ENCODE data around the gene SLC22A3.

SLC22A3 gene

GRCh38 chr6:160328447-160328846 lies 19.7 kb upstream of the SLC22A3 start:
- no peak for TF ChIP-seq CTCF (conservative IDR thresholded peaks at IDR 0.05; ENCODE audit: low read depth, low read length)
- no peak for DNase-seq (ENCODE audit: low read depth)

GRCh38 chr6:160329188-160329587 lies 19.0 kb upstream of the SLC22A3 start:
- DNase-seq (ENCODE audit: low read depth): no peak
- no peak overlapping the region for H3K4me3 ChIP-seq (ENCODE audit: low read length)
- no peak for TF ChIP-seq CTCF (conservative IDR thresholded peaks at IDR 0.05; ENCODE audit: low read depth, low read length)

More at GRCh38 chr6:160328447-160328846, 19.7 kb upstream of the SLC22A3 start:
- H3K4me3 ChIP-seq (ENCODE audit: low read length): no peak overlapping the region

- no peak overlapping the region for H3K4me3 ChIP-seq (ENCODE audit: low read length)
- no peak for TF ChIP-seq CTCF (conservative IDR thresholded peaks at IDR 0.05; ENCODE audit: low read depth, low read length)
- no peak for DNase-seq (ENCODE audit: low read depth)
Observed at GRCh38 chr6:160330619-160331018, 17.6 kb upstream of the SLC22A3 start.

DNA sequence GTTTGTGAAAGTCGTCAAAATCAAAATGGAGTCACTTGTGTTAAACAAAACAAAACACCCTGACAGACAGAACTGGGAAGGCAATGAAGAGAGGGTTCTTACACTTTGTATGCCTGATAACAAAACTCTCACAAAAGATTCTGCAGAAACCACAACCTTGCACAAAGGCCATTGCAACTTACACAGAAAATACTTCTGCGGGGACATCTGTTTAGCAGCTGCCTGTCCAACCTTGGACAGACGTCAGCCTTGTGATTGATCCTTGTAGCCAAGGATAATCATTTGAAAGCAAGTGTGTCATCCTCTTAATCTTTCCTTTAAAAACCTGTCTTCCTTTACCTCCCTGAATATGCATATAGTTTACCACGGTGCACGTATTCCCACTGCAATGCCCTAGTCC lies 17.0 kb upstream of the SLC22A3 start:
- H3K4me3 ChIP-seq (ENCODE audit: low read length): no peak overlapping the region
- TF ChIP-seq CTCF (conservative IDR thresholded peaks at IDR 0.05; ENCODE audit: low read depth, low read length): no peak
- no peak for DNase-seq (ENCODE audit: low read depth)

- DNase-seq (ENCODE audit: low read depth): no peak
- H3K4me3 ChIP-seq (ENCODE audit: low read length): no peak overlapping the region
- no peak for TF ChIP-seq CTCF (conservative IDR thresholded peaks at IDR 0.05; ENCODE audit: low read depth, low read length)
Observed at GRCh38 chr6:160331753-160332152, 16.4 kb upstream of the SLC22A3 start.

GRCh38 chr6:160333101-160333500 lies 15.1 kb upstream of the SLC22A3 start:
- no peak overlapping the region for H3K4me3 ChIP-seq (ENCODE audit: low read length)
- no peak for DNase-seq (ENCODE audit: low read depth)
- no peak for TF ChIP-seq CTCF (conservative IDR thresholded peaks at IDR 0.05; ENCODE audit: low read depth, low read length)

DNA sequence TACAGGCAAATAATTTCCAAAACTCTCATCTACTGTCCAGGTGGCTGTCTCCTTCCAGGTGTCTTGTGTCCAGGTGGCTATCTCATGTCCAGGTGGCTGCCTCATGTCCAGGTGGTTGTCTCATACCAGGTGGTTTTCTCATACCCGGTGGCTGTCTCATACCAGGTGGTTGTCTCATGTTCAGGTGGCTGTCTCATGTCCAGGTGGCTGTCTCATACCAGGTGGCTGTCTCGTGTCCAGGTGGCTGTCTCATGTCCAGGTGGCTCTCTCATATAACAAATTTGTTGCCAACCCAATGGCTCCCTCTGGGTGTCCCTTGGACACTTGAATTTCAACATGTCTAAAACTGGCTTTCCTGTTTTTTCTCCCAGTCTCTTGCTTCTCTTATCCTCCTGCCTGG lies 14.3 kb upstream of the SLC22A3 start:
- H3K4me3 ChIP-seq (ENCODE audit: low read length): no peak overlapping the region
- no peak for TF ChIP-seq CTCF (conservative IDR thresholded peaks at IDR 0.05; ENCODE audit: low read depth, low read length)
- DNase-seq (ENCODE audit: low read depth): no peak

Data from retinal pigment epithelial cell (primary cell).